Cardiac septum (tissue), 1 donor: ENCODE measurements around the gene TMEM248. TPM values are rescaled to one million over a fixed set of nuclear protein-coding genes. Genes with fewer than 3 reads are reported as not detected.
"Not testable (repeated sequence)": the region's sequence is repeated elsewhere in the genome, so short reads cannot be mapped to it uniquely, and the experiment has no call there.

ENCODE experiments used
- DNase-seq: peaks from one replicate; pipeline ENCODE4 v3.0.0-alpha.2; 2020; ENCODE audit warnings: low spot score
- intact Hi-C: fragments of 100-400 bp; cut with DNase I; formaldehyde crosslinking; loops from one replicate; pipeline ENCODE4 v1.14.0; 2022
- total RNA-seq: library from RNA; stranded (reverse); fragmentation: NEBNext Ultra II Directional; extraction: Animal tissue kit (Norgen Biotek cat#: 25700); gene quantifications from one replicate; pipeline ENCODE4 v1.2.1, GENCODE V29; 2021
- donor health status: DM: no; HTN: no; CAD: no.

The TMEM248 gene
- total RNA-seq, 1 donor from 2014 or later: 50.2 TPM

- DNase-seq: no peak
- intact Hi-C loops: no loop called here
These were observed 16.9 kb downstream of the TMEM248 start for GRCh38 chr7:66937940-66938339.

- DNase-seq: no peak
- intact Hi-C loops: no loop called here
These were observed 18.3 kb downstream of the TMEM248 start for GRCh38 chr7:66939325-66939724.

DNA sequence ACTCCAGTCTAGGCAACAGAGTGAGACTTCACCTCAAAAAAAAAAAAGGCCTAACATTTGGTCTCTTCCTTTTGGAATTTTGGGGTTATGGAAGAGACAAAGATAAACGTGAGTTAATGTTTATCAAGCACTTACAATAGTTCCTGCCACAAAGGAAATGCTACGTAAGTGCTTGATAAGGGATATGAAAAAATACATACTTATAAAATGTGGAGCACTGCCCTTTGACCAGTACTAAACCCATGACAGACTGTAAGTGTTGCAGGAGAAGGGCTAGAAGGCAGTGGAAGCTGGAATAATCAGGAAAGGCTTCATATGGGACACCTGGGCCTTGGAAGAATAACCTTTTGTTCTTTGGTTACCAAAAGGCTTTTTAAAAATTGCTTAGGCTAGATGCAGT, 25.5 kb downstream of the TMEM248 start:
- DNase-seq: no peak
- intact Hi-C loops: no loop called here

GRCh38 chr7:66948480-66949109, 27.6 kb downstream of the TMEM248 start:
- no peak for DNase-seq
- intact Hi-C loops: no loop called here

DNA sequence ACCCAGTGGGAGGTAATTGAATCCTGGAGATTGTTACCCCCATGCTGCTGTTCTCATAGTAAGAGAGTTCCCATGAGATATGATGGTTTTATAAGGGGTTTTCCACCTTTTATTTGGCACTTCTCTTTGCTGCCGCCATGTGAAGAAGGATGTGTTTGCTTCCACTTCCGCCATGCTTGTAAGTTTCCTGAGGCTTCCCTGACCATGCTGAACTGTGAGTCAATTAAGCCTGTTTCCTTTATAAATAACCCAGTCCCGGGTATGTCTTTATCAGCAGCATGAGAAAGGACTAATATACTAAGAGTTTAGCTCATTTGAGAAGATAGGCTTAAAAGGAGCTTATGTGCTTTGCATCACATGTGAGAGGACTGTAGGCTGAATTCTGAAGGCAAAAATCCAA, 29.3 kb downstream of the TMEM248 start:
- intact Hi-C loops: no loop called here
- no peak for DNase-seq

GRCh38 chr7:66950763-66951162, 29.7 kb downstream of the TMEM248 start:
- intact Hi-C loops: no loop called here
- DNase-seq: no peak

GRCh38 chr7:66952343-66953043, 31.5 kb downstream of the TMEM248 start:
- intact Hi-C loops: no loop called here
- DNase-seq: no peak

DNA sequence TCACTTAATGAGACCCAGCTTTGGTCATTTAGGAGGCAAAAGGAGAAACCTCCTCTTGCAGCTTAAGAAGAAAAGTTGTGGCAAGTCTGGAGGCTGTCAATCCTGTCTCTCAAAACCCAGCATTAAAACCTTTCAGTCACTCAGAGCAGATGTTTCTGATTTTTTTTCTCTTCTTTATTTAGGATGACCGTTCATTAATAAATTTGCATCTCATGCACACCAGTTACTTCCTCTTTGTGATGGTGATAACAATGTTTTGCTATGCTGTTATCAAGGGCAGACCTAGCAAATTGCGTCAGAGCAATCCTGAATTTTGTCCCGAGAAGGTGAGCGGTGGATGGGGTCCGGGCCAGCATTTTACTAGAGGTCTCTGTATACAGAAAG, 32.0 kb downstream of the TMEM248 start:
- no peak for DNase-seq
- intact Hi-C loops: no loop called here

DNA sequence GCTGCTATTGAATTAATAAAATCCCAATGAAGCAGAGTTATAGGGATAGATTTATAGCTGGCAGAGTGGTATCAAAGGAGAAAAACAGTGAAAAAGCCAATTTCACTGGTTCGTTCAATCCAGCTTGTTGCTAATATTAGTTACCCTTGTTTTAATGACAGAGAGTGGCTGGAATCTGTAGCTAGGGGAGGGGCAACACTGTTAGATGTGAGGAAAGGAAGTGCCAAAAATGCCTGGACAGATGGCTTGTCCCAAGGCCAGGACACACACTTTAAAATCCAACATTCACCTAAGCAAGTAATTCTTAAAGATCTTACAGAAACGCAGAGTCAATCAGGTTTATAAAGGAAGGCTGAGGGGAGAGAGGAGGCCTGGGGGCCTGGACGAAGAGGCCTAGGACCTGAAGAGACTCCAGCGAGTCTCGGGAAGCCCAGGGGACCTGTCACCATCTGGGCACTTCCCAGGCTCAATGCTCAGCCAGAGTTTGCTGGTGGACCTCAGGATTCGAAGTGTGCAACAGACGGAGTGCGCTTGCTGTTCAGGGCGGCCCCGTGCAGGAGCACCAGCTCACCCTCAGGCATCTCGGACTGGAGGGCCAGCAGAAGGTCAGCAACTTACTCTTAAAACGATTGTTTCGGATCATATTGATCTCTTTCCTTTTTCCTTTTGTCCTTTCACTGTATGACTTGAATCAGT, 36.7 kb downstream of the TMEM248 start:
- intact Hi-C loops: no loop called here
- no peak for DNase-seq

GRCh38 chr7:66958538-66959350, 37.7 kb downstream of the TMEM248 start:
- DNase-seq: no peak
- intact Hi-C loops: no loop called here

GRCh38 chr7:66960192-66960591, 39.2 kb downstream of the TMEM248 start:
- intact Hi-C loops: no loop called here
- DNase-seq: no peak

DNA sequence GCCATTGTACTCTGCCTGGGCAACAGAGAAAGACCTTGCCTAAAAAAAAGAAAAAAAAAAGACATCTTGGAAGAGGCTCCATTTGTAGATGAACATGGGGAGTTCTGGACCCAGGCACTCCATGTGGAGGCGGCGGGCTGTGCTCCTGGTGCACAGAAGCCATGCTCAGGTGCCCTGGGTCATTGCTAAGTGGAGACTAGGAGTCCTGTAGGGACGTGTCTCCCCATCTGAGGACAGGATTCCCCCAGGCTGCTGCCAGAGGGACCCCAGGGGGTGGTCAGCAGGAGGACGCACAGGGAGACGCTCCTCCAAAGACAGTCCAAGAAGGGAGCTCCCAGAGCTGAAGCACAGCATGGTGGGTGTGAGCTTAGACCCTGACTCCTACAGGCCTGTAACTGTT, 40.1 kb downstream of the TMEM248 start:
- intact Hi-C loops: no loop called here

GRCh38 chr7:66964411-66964810, 43.4 kb downstream of the TMEM248 start:
- no peak for DNase-seq
- intact Hi-C loops: no loop called here

More for the DNA sequence above, 40.1 kb downstream of the TMEM248 start:
- DNase-seq: no peak

DNA sequence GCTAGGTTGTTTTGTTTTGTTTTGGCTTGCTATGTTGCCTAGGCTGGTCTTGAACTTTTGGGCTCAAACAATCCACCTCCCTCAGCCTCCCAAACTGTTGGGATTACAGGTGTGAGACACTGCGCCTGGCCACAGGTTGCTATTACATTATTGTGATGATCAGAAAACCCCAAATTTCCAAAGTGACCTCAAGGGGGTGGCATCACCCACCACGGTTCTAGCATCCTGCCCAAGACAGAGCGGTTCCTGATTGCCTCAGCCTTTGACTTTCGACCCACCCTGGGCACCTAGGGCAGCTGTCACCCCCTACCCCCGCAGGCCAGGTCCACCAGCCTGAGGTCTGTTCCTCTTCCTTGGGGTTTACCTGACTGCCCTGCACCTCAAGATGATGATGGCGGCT, 46.0 kb downstream of the TMEM248 start:
- intact Hi-C loops: no loop called here
- DNase-seq: no peak

- intact Hi-C loops, DNase-seq: not testable (repeated sequence)
These were observed 48.0 kb downstream of the TMEM248 start for GRCh38 chr7:66969001-66969400.

- no peak for DNase-seq
- intact Hi-C loops: no loop called here
These were observed 49.3 kb downstream of the TMEM248 start for GRCh38 chr7:66970310-66970709.

DNA sequence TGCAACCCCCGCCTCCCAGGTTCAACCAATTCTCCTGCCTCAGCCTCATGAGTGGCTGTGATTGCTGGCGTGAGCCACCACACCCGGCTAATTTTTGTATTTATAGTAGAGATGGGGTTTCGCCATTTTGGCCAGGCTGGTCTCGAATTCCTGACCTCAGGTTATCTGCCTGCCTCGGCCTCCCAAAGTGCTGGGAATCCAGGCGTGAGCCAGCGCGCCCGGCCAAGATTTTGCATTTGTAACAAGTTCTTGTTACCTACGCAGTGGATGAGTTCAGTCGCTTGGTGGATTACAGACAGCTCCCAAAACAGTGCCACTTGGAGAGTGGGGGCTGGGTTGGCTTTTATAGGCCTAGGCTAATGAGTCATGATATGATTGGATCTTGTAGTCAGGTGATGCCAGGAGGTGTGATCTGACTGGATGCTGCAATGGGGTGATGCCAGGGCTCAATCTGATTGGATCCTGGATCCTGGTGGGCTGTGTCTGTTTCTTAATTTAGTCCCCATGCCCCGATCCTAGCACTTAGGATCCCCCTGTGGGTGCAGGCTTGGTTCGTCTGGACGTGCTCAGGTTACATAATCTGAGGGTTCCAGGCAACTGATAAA, 54.1 kb downstream of the TMEM248 start:
- intact Hi-C loops: no loop called here
- no peak for DNase-seq

DNA sequence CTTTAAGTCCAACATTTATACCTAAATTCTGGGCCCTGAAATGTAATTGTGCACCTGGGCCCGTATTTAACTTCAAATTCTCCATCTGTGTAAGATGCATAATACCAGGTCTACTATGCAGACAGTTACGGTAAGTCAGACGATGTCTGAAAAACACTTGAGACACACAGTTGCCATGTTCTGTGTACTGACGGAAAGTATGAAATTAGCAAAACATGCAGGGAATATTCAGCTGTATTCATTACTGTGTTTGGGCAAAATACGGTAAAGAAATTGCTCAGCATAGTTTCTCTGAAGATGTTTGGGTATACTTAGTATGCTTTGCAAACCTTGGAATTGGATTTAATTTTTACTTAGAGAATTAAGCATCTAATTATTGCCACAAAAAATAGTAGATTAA, 57.3 kb downstream of the TMEM248 start:
- DNase-seq, intact Hi-C loops: not testable (repeated sequence)

- DNase-seq, intact Hi-C loops: not testable (repeated sequence)
These were observed 58.0 kb downstream of the TMEM248 start for GRCh38 chr7:66979013-66979412.

DNA sequence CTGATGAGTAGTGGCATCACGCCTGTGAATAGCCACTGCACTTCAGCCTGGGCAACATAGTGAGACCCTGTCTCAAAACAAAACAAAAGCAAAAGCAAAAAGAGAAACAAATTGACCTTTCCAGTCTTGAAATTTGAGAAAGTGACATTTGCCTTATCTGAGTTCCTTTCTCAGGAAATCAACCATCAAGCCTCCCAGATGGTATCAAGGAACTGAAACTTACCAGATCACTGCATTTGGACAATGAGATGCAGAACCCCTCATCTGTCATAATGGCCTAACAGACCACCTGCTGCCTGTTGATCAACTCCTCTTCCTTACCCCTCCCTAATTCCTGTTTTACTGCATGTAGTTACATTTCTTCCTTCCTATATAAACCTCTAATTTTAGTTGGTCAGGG, 59.3 kb downstream of the TMEM248 start:
- DNase-seq, intact Hi-C loops: not testable (repeated sequence)
